ENCODE data around the gene PMP22.
"Not testable (repeated sequence)": the region's sequence is repeated elsewhere in the genome, so short reads cannot be mapped to it uniquely, and the experiment has no call there.

PMP22 gene

DNA sequence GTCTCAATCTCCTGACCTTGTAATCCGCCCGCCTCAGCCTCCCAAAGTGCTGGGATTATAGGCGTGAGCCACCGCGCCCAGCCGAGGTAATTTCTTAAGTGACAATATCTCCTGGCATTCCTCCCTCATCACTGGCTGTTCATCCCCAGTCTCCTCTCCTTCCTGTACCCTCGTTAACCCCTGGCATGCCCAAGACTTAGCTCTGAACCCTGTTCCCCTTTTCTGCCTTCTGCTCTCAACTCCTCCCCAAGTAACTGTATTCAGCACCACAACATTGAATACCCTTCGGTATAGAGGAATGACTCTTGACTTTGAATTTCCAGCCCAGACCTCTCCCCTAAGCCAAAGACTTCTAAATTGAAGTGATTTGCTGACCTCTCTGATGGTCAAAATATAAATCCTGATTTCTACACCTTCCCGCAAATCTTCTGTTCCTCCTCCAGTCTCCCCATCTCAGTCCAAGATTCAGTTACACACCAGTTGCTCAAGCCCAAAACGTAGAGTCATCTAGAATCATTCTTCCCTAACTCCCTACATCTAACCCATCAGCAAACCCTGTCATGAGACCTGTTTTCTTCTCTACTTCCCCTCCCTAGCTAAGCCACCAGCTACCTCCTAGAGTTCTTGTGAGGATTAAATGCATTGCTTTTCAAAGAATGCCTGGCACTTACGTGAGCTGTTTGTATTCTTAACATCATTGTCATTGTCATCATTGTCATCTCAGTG is 14.8 kb downstream of the PMP22 start:
- no peak for DNase-seq

DNA sequence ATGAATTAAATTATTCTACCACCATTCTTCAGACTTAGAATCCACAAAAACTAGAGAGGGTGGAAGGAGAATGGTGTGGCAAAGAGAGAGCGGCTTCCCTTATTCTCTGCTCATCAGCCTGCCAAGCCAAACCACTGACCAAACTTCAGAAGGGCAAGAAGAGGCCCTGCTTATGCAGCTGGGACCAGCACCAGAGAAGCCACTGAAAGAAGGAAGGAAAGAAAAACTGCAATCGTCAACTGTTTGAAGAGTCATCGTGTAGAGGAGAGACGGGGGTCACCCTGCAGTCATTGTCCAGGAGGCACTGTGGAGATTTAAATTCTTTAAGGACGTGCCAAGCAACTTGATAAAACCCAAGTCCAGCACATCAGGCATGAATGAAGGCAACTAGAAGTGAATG is 15.6 kb downstream of the PMP22 start:
- no peak for DNase-seq

DNA sequence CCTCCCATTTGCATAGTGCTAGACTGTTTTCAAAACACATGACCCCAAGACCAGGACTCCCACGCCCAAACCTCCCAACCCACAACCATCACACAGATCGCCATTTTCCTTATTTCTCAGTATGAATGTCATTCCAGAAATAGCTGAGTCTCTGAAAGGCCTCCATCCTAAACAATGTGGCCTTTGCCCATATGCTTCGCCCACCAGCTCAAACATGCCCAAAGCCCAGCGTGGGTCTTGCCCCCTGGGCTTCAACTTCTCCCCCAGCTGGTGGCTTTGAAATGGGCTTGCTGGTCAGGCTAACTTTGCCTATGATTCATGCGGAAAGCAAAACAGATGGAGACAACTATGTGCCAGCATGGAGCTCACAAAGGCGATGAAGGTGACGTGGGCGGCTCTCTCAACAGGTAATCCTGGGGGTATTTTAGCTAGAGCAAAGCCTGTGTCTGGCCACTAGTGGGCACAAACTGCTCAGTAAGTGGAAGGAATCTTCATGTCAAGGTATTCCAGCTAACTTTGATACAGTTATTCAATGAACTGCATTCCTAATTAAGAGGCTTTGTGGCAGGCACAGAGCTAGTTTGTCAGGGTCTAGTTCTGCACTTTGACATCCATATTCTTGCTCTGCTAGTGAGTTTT is 17.1 kb downstream of the PMP22 start:
- DNase-seq, result no peak

DNA sequence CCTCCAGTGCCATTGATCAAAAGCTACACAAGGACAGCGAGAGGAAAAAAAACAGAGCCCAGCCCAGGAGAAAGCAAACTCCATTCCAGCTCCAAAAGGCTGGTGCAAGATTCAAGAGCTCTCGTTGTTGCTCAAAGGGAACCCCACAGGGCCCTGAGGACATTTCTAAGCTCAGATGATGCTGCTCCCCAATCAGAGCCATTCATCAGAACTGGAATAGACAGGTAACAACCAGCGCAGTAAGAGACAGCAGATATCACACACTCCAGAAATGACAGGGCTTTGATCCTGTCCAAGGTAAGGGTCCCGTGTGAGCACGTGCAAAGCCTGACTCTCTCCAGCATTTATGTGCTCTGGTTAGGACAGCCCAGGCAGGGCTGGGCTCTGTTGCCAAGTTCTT is 20.1 kb downstream of the PMP22 start:
- DNase-seq, result no peak

DNA sequence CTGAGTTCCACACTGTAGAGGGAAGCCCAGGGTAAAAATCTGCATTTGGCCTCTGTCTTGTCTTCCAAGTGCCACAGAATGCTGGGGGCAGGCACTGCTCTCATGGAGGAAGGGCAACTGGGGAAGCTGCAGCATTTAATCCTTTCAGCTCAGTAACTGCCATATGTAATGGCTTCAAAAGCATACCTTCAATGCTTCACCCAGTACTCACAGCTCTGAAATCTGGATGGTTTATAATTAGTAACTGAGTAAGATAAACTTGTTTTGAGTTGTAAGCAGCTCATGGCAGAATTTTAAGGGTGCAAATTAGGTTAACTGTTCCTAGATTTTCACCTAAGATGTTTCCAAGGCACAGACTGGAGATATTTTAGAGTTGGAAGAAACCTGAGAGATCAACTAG is 24.5 kb downstream of the PMP22 start:
- no peak for DNase-seq

DNA sequence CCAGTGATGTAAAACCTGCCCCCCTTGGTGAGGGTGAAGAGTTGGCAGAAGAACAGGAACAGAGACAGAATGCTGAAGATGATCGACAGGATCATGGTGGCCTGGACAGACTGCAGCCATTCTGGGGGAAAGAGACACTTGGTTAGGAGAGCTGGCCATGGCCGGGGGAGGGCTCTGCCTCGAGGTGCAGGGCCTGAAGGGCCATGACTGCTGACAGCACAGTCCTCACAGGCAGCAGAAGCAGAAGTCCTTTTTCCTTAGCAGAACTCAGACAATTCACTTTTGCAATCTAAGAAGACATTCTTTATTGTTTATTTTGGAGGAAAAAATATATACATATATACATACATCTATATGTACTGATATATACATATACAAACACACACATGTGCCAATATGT is 25.6 kb downstream of the PMP22 start:
- DNase-seq, result no peak

DNA sequence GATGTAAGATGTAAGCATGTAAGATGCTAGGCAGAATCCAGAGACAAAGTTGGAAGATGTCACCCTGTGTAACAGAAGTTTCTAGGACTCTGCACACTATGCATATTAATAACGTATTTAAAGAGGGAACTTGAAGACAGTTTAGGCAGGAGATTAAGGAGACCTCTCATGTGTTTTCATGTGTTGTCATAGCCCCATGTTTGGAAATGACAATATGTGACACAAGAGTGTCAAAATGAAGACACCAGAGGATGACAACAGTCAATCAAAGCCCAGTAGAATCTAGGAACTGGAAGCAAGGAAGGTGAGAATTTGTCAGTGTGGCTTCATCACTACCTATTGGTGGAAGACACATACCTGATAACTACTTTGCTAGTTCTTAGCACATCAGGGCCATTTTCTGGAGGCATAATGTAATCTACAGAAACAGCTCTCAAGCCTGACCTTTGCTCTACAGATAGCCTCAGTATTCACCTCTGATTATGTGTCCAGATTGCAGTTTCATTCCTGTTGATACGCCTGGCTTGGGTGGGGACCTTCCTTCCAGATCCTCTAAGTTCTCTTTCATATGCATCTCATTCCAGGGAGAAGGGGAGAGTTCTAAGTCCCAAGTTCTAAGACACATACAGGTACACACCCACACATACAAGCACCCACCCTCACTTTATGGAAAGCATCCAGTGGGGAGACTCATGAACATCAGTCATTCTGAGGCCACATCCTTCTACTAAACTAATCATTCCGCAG is 26.3 kb downstream of the PMP22 start:
- DNase-seq, result no peak

DNA sequence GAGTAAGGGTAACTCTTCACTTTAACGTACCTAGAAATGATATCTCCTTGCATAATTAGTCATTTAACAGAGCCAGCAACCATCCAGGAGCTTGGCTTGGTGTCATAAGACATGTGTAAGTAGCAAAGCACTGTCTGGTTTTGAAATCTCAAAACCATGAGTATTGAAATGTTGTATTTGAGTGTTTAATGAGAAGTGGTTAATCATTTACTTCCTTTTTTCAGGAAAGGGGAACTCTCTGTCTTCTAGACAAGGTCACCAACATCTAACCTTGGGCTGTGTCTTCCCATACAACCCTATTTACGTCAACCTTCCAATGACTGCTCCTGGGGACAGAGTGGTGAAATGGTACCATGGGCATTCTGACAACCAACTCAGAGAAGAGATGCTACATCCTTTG is 27.1 kb downstream of the PMP22 start:
- no peak for DNase-seq

DNA sequence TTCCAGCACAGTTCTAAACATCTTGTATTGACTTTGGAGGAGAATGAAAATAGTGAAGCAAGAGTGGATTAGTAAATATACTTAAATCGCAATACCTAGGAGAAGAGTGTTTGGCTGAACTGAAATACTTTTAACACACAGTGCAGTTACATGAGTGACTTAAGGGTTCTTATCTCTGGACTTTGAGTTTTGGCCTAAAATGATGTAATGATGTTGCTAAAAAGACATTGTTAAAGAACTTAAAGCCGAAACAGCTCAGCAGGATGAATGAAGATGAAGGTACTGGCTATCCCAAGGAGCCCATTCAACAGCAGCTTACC is 28.1 kb downstream of the PMP22 start:
- no peak for DNase-seq

DNA sequence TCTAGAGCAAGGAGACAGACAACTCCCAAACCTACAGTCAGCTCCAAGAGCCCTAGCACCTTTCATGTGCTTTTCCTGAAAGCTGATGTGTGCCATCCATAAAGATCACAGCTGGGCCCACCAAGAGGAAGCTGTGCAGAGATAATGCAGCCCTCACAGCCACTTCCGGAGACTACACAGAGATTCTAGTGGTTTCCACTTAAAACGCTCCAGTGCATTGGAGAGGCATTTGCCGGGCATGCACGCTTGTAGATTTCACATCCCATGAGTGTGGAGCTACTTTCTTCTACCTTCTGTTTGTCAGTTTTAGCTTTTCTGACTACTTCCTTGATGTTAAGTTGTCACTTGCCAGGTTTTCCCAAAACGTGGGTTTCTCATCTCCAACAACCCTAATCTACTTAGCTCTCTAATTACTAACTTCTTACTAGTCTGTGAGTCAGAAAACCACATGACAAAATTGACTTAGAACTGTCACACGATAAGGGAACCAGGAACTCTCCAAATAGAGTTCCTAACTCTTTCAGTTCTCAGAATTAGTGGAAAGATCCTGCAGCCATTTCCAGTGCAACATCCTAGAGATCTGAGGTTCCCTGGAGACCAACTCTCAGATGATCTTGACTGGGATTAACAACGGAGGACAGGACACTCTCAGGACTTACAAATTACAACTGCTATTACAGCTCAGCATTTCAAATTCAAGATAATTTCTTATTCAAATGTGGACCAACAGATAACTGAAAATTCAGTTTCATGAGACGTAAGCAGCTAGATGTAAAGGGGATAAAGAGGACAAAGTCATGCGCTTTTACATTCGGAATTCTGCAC is 28.6 kb downstream of the PMP22 start:
- DNase-seq, result no peak

DNA sequence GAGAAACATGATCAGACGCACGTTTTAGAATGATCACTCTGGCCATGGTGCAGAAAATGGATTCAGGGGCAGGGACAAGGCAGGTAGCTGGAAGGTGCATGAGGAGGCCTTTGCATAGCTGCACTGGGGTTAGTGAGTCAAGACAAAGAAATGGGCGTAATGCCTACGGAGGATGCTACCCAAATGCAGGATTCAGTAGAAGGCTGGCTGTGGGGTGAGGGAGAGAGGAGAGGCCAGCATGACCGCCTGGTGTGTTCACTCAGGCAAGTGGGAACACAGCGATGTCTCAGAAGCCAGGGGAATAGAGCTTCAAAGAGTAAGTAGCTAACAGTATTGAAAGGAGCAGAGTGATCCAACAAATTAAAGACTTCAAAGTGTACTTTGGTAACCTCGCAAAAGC is 31.2 kb downstream of the PMP22 start:
- no peak for DNase-seq

DNA sequence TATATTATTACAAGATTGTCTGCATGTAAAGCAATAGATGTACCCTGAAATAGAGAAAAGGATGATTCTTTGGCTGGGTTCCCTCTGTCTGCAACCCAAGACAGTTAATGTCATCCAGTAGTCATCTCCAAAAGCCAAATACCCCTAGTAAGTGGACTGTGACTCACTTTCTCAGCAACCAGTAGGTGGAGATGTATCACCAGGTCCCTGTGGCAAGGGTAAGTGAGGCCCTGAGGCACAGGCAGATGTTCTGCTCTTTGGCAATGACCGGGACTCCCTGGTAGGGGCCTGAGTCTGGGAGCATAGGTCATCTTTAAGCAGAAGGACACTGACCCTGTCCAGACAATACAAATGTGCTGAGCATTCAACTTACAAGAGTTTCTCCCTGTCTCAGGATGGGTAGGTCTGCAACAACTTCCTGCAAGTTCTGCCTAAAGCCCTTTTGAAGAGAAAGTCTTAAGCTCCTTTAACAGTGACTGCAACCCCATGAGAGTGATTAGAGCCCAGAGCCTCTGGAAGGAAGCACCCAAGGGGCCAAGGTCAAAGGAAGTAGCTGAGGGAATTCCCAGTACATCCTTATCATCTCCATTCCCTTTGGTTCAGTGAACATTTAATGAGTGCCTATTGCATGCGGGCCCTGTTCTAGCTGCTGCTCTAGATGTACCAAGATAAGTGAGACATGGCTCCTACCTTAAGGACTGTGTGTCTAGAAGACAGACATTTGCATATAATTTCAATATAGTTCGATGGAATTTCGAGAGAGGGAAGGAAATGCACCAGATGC is 31.9 kb downstream of the PMP22 start:
- DNase-seq, result no peak

DNA sequence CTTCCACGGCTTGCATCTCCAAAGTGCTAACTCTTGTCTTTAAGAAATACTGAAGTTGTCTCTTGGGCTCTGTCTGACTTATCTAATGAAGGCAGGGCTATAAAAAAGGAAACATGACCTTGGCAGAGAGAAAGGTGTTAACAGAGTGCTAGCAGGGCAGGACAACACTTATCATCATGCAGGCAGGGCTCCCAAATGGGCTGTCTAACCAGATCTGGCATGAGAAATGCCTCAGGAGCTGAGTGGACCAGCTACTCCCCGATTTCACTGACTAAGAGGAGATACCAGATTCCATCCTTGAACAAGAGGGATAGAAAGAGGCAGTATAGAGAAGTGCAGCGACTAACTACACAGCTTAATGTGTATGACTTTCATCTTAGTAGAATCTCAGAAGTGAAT is 32.6 kb downstream of the PMP22 start:
- no peak for DNase-seq

DNA sequence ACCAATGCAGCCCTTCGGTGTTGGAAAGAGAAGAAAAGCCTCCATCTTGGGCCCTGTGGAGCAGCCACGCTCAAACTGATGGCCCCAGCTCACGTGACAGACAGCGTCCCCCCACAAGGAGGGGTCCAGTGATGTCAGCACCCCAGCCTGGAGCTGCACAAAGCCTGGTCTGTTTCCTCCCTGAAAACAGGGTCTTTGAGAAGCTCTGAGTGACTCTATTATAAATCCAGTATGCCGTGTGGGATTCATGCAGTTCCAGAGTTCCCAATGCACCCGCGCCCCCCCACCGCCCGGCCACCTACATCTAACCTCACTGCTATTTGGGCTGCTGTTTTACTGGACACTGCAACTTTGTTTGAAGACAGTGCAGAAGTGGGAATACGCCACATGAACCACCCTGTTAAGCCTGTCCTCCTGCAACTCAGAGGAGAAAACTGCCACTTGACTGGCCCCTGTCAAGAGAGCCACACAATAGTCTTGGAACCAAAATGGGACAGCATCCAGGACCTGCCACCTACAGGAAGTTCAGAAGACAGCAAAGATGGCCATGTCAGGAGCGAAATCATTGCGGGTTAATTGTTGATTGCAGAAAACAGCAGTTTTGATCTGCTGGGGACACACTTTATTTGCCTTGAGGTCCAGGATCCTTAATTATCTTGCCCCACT is 33.1 kb downstream of the PMP22 start:
- DNase-seq, result no peak

DNA sequence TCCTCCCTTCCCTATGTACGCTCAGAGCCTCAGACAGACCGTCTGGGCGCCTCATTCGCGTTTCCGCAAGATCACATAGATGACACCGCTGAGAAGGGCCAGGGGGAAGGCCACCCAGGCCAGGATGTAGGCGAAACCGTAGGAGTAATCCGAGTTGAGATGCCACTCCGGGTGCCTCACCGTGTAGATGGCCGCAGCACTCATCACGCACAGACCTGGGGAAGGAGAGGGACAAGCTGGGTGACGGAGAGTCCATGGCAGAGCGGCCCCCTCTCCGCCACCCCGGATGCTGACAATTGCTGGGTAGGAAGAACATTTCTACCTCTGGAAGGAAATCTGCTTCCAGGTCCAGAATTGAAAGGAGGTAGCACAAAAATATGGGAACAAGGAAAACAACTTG is 34.3 kb downstream of the PMP22 start:
- no peak for DNase-seq

DNA sequence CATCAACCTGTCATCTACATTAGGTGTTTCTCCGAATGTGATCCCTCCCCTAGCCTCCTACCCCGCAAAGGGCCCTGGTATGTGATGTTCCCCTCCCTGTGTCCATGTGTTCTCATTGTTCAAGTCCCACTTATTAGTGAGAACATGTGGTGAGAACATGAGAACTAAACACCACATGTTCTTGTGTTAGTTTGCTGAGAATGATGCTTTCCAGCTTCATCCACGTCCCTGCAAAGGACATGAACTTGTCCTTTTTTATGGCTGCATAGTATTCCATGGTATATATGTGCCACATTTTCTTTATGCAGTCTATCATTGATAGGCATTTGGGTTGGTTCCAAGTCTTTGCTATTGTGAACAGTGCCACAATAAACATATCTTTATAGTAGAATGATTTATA is 43.3 kb downstream of the PMP22 start:
- DNase-seq, result not testable (repeated sequence)

DNA sequence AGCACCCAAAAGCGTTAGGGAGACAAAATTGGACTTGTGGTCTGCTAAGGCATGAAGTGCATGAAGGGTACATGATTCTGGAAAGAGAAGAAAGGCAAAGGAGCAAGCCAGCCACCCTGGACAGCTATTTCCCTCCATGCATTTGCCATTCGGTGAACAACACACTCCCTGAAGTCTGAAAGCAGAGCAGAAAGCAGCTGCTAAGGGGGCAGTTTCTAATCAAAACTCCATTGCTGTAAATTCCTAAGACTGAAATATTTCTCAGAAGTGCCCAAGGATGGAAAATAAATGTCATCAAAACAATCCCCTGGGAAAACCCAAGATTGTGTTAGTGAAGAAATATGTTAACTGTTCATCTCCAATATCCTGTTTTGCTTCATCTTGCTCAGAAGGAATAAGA is 44.3 kb downstream of the PMP22 start:
- no peak for DNase-seq

DNA sequence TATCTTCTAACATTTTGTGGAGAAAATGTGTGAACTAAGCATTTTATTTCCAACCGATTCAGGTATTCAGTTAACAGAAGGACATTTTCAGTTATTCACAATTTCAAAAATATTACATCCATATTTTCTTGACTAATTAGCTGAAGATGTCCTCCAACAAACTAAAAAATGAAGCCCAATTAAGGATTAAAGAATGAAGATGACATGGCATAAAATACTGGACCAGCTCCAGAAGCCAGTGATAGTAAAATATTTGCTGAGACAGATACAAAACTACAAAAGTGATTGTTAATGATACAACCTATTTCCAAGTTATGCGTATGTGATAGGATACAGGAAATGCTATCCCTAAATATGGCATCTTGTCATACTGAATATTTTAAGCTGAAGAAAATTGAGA is 48.6 kb downstream of the PMP22 start:
- DNase-seq, result no peak

DNA sequence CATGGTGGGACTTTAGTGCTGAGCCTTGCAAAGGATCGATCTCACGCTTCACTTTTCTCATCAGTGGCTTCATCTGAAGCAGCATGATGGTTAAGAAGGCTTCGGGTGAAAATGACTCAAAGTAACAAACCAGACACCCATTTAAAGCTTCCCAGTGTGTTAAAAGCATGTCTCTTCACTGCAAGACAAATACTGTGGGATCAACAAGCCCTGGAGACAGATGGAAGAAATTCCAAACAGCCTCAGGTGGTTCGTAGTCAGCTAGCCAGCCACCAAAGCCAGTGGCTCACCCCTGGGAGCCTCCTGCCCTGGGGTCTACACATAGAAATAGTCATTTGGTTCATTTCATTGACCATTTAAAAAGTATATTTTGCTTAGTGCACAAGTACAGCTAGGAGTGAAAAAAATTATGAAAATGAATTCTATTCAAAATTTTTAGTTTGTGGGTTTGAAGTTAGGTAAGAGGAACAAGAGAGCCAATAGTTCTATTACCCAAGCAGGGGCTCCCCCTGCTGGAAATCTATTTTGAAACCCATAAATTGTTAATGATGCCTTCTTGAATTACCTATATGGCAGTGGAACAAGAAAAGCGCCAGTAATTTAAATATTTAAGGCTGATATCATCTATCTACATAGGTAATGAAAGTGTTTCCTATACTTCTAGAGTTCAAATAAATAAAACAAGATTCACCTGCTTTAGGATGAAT is 51.6 kb downstream of the PMP22 start:
- no peak for DNase-seq

DNA sequence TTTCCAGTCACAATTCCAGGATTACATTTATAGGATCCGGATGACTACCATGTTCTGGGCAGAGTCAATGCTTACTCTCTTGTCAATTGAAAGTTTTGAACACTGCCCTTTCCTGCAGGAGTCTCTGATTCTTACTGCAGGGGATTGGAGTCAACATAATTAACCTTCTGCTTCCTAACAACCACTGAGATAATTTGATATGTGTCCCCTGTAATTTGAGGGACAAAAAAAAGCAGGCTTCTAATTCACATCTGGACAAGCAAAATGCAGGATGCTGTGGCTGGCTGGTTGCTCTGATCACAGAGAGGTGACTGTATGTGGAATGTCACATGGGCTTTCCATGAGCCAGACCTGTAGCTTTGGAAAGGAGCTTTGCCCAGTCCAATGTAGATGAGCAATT is 54.9 kb downstream of the PMP22 start:
- no peak for DNase-seq

DNA sequence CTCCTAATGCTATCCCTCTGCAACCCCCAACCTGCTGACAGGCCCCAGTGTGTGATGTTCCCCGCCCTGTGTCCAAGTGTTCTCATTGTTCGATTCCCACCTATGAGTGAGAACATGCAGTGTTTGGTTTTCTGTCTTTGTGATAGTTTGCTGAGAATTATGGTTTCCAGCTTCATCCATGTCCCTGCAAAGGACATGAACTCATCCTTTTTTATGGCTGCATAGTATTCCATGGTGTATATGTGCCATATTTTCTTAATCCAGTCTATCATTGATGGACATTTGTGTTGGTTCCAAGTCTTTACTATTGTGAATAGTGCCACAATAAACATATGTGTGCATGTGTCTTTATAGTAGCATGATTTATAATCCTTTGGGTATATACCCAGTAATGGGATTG is 62.1 kb downstream of the PMP22 start:
- DNase-seq, result not testable (repeated sequence)

Measured in activated gamma-delta T cell (primary cell).